ENCODE results near the gene ADGRB3.

ADGRB3 gene

GRCh38 chr6:68730291-68731054 lies 95.4 kb downstream of the ADGRB3 start:
- TF ChIP-seq REST (IDR thresholded peaks at IDR 0.05; ENCODE audit: low read depth) (no peak), YY1 (IDR thresholded peaks at IDR 0.05; ENCODE audit: low read depth) (no peak), TAF1 (IDR thresholded peaks at IDR 0.05; ENCODE audit: low read depth) (no peak), RAD21 (IDR thresholded peaks at IDR 0.05; ENCODE audit: low read depth) (no peak), ZBTB7A (IDR thresholded peaks at IDR 0.05; ENCODE audit: low read depth) (no peak), TCF12 (IDR thresholded peaks at IDR 0.05; ENCODE audit: low read depth) (no peak), EGR1 (IDR thresholded peaks at IDR 0.05) (no peak), CREB1 (IDR thresholded peaks at IDR 0.05; ENCODE audit: low read depth) (no peak), CEBPB (IDR thresholded peaks at IDR 0.05) (no peak), MAX (IDR thresholded peaks at IDR 0.05) (no peak), TEAD4 (IDR thresholded peaks at IDR 0.05) (no peak), NFIC (IDR thresholded peaks at IDR 0.05) (no peak), FOXM1 (IDR thresholded peaks at IDR 0.05; ENCODE audit: borderline replicate concordance, low read depth) (no peak)

GRCh38 chr6:68732423-68732822 lies 97.3 kb downstream of the ADGRB3 start:
- TF ChIP-seq REST (IDR thresholded peaks at IDR 0.05; ENCODE audit: low read depth) (no peak), RAD21 (IDR thresholded peaks at IDR 0.05; ENCODE audit: low read depth) (no peak), YY1 (IDR thresholded peaks at IDR 0.05; ENCODE audit: low read depth) (no peak)

- TF ChIP-seq TEAD4 (IDR thresholded peaks at IDR 0.05) (no peak), FOXM1 (IDR thresholded peaks at IDR 0.05; ENCODE audit: borderline replicate concordance, low read depth) (no peak), TAF1 (IDR thresholded peaks at IDR 0.05; ENCODE audit: low read depth) (no peak), CREB1 (IDR thresholded peaks at IDR 0.05; ENCODE audit: low read depth) (no peak), RAD21 (IDR thresholded peaks at IDR 0.05; ENCODE audit: low read depth) (no peak), EGR1 (IDR thresholded peaks at IDR 0.05) (no peak), REST (IDR thresholded peaks at IDR 0.05; ENCODE audit: low read depth) (no peak), CEBPB (IDR thresholded peaks at IDR 0.05) (no peak), USF1 (IDR thresholded peaks at IDR 0.05) (no peak), NFIC (IDR thresholded peaks at IDR 0.05) (no peak), TCF12 (IDR thresholded peaks at IDR 0.05; ENCODE audit: low read depth) (no peak), ZBTB7A (IDR thresholded peaks at IDR 0.05; ENCODE audit: low read depth) (no peak), EP300 (IDR thresholded peaks at IDR 0.05; ENCODE audit: borderline replicate concordance) (no peak), YY1 (IDR thresholded peaks at IDR 0.05; ENCODE audit: low read depth) (no peak), MAX (IDR thresholded peaks at IDR 0.05) (no peak)
These were observed 100.8 kb downstream of the ADGRB3 start for GRCh38 chr6:68735866-68736265.

- TF ChIP-seq USF1 (IDR thresholded peaks at IDR 0.05) (no peak), FOXM1 (IDR thresholded peaks at IDR 0.05; ENCODE audit: borderline replicate concordance, low read depth) (no peak), TAF1 (IDR thresholded peaks at IDR 0.05; ENCODE audit: low read depth) (no peak), REST (IDR thresholded peaks at IDR 0.05; ENCODE audit: low read depth) (no peak), CREB1 (IDR thresholded peaks at IDR 0.05; ENCODE audit: low read depth) (no peak), RAD21 (IDR thresholded peaks at IDR 0.05; ENCODE audit: low read depth) (no peak), TCF12 (IDR thresholded peaks at IDR 0.05; ENCODE audit: low read depth) (no peak), TEAD4 (IDR thresholded peaks at IDR 0.05) (no peak), YY1 (IDR thresholded peaks at IDR 0.05; ENCODE audit: low read depth) (no peak), NFIC (IDR thresholded peaks at IDR 0.05) (no peak), EP300 (IDR thresholded peaks at IDR 0.05; ENCODE audit: borderline replicate concordance) (no peak)
These were observed 102.0 kb downstream of the ADGRB3 start for GRCh38 chr6:68737061-68737460.

Data from Ishikawa (cell line).